ENCODE measurements around the gene EYA4. TPM values are rescaled to one million over a fixed set of nuclear protein-coding genes. Genes with fewer than 3 reads are reported as not detected.

EYA4 gene
- total RNA-seq, 2 donors from 2014 or later = 0.11 to 0.26 TPM

GRCh38 chr6:133390168-133390567, 149.0 kb downstream of the EYA4 start:
- Histone ChIP-seq H3K9me3 (ENCODE audit: control insufficient read depth, low read length) (no peaks in the 10 kb centered on the region), H3K36me3 (ENCODE audit: control insufficient read depth, insufficient read depth, low read length) (no peaks in the 10 kb centered on the region), H3K4me3 (ENCODE audit: low read length) (no peak overlapping the region), H3K4me1 (ENCODE audit: control insufficient read depth, insufficient read depth, low read length) (no peaks in the 10 kb centered on the region), H3K27me3 (ENCODE audit: control insufficient read depth, insufficient read depth, low read length, poor library complexity, severe bottlenecking) (no peaks in the 10 kb centered on the region), H3K9ac (ENCODE audit: extremely low read depth, low read length, poor library complexity, severe bottlenecking) (no peak overlapping the region), H3K27ac (ENCODE audit: low read depth, low read length) (no peak overlapping the region)
- Mint-ChIP-seq H3K9me3 (no peaks in the 10 kb centered on the region), H3K4me1 (peaks cover 26% of the 10 kb centered on the region), H3K27me3 (ENCODE audit: insufficient read depth) (no peaks in the 10 kb centered on the region), H3K4me3 (no peak overlapping the region), H3K27ac (no peak overlapping the region), H3K36me3 (ENCODE audit: low read depth) (no peaks in the 10 kb centered on the region)
- TF ChIP-seq CTCF (conservative IDR thresholded peaks at IDR 0.05) = no peak
- WGBS, 2 experiments (ENCODE audit: insufficient coverage in 1 of 2, insufficient read length in 1 of 2) = 80 to 97% methylated on average over 1 to 9 of the region's 9 CpGs
- no peak for DNase-seq

GRCh38 chr6:133392015-133392414, 150.9 kb downstream of the EYA4 start:
- Histone ChIP-seq H3K4me3 (ENCODE audit: low read length) (no peak overlapping the region), H3K9ac (ENCODE audit: extremely low read depth, low read length, poor library complexity, severe bottlenecking) (no peak overlapping the region), H3K27me3 (ENCODE audit: control insufficient read depth, insufficient read depth, low read length, poor library complexity, severe bottlenecking) (no peaks in the 10 kb centered on the region), H3K9me3 (ENCODE audit: control insufficient read depth, low read length) (no peaks in the 10 kb centered on the region), H3K4me1 (ENCODE audit: control insufficient read depth, insufficient read depth, low read length) (no peaks in the 10 kb centered on the region), H3K36me3 (ENCODE audit: control insufficient read depth, insufficient read depth, low read length) (no peaks in the 10 kb centered on the region), H3K27ac (ENCODE audit: low read depth, low read length) (no peak overlapping the region)
- Mint-ChIP-seq H3K4me1 (peaks cover 30% of the 10 kb centered on the region), H3K36me3 (ENCODE audit: low read depth) (no peaks in the 10 kb centered on the region), H3K27me3 (ENCODE audit: insufficient read depth) (no peaks in the 10 kb centered on the region), H3K4me3 (no peak overlapping the region), H3K27ac (no peak overlapping the region), H3K9me3 (no peaks in the 10 kb centered on the region)
- TF ChIP-seq CTCF (conservative IDR thresholded peaks at IDR 0.05) = no peak
- DNase-seq = no peak
- 93% methylated on average over 2 of the region's 3 CpGs; no CpG with 5 or more reads in 1 of the 2 experiments for WGBS, 2 experiments (ENCODE audit: insufficient coverage in 1 of 2, insufficient read length in 1 of 2)

- no peak for DNase-seq
- no peak overlapping the region for H3K9ac ChIP-seq (ENCODE audit: extremely low read depth, low read length, poor library complexity, severe bottlenecking)
- Mint-ChIP-seq H3K4me1 (peaks cover 36% of the 10 kb centered on the region), H3K9me3 (no peaks in the 10 kb centered on the region), H3K27ac (no peak overlapping the region), H3K27me3 (ENCODE audit: insufficient read depth) (no peaks in the 10 kb centered on the region), H3K4me3 (no peak overlapping the region), H3K36me3 (ENCODE audit: low read depth) (no peaks in the 10 kb centered on the region)
- H3K27ac ChIP-seq (ENCODE audit: low read depth, low read length) = peak overlapping the region; percentile 60
- no peaks in the 10 kb centered on the region for H3K36me3 ChIP-seq (ENCODE audit: control insufficient read depth, insufficient read depth, low read length)
- no peaks in the 10 kb centered on the region for H3K4me1 ChIP-seq (ENCODE audit: control insufficient read depth, insufficient read depth, low read length)
- no peaks in the 10 kb centered on the region for H3K27me3 ChIP-seq (ENCODE audit: control insufficient read depth, insufficient read depth, low read length, poor library complexity, severe bottlenecking)
- H3K4me3 ChIP-seq (ENCODE audit: low read length) = no peak overlapping the region
- no peaks in the 10 kb centered on the region for H3K9me3 ChIP-seq (ENCODE audit: control insufficient read depth, low read length)
- WGBS, 2 experiments (ENCODE audit: insufficient coverage in 1 of 2, insufficient read length in 1 of 2) = 80 to 81% methylated on average over 2 of the region's 2 CpGs
- no peak for TF ChIP-seq CTCF (conservative IDR thresholded peaks at IDR 0.05)
Measured at GRCh38 chr6:133392641-133393040, 151.5 kb downstream of the EYA4 start.

Data from endodermal cell (in vitro differentiated cells).